Measurements from ENCODE around the gene NTRK1.
"Not testable (repeated sequence)": the region's sequence is repeated elsewhere in the genome, so short reads cannot be mapped to it uniquely, and the experiment has no call there.

Gene NTRK1

GRCh38 chr1:156913809-156914387 is 53.2 kb downstream of the NTRK1 start:
- no peak for DNase-seq (ENCODE audit: low read depth in 2 of 2)

- DNase-seq (ENCODE audit: low read depth in 2 of 2) = no peak
Measured at GRCh38 chr1:156914440-156914856, 53.8 kb downstream of the NTRK1 start.

GRCh38 chr1:156920233-156921052 is 59.8 kb downstream of the NTRK1 start, which contains the start of gene LRRC71:
Gene LRRC71, plus strand, starts transcription at chr1:156920632. Its CDS starts 172 bp downstream, at chr1:156920804.
- peak; percentile 39 to 63 for DNase-seq (ENCODE audit: low read depth in 2 of 2)

- no peak for DNase-seq (ENCODE audit: low read depth in 2 of 2)
Measured at GRCh38 chr1:156921053-156921529, 60.4 kb downstream of the NTRK1 start.

- DNase-seq (ENCODE audit: low read depth in 2 of 2) = no peak
Measured at GRCh38 chr1:156922986-156923669, 62.5 kb downstream of the NTRK1 start.

- no peak for DNase-seq (ENCODE audit: low read depth in 2 of 2)
Measured at GRCh38 chr1:156923670-156924477, 63.2 kb downstream of the NTRK1 start.

GRCh38 chr1:156924478-156925153 is 64.0 kb downstream of the NTRK1 start:
- no peak for DNase-seq (ENCODE audit: low read depth in 2 of 2)

GRCh38 chr1:156925154-156926010 is 64.7 kb downstream of the NTRK1 start:
- no peak for DNase-seq (ENCODE audit: low read depth in 2 of 2)

GRCh38 chr1:156926175-156926574 is 65.5 kb downstream of the NTRK1 start:
- DNase-seq (ENCODE audit: low read depth in 2 of 2) = no peak

GRCh38 chr1:156926695-156927094 is 66.0 kb downstream of the NTRK1 start:
- not testable (repeated sequence) for DNase-seq (ENCODE audit: low read depth in 2 of 2)

- DNase-seq (ENCODE audit: low read depth in 2 of 2) = peak; percentile 55 to 63
Measured at GRCh38 chr1:156927215-156928042, 66.8 kb downstream of the NTRK1 start.

- no peak for DNase-seq (ENCODE audit: low read depth in 2 of 2)
Measured at GRCh38 chr1:156928043-156928602, 67.5 kb downstream of the NTRK1 start.

GRCh38 chr1:156929596-156930238 is 69.1 kb downstream of the NTRK1 start:
- no peak for DNase-seq (ENCODE audit: low read depth in 2 of 2)

- DNase-seq (ENCODE audit: low read depth in 2 of 2) = no peak
Measured at GRCh38 chr1:156930483-156930882, 69.8 kb downstream of the NTRK1 start.

Data from stimulated activated CD4-positive, alpha-beta T cell treated with anti-CD3 and anti-CD28 coated beads, Interleukin-1b, Interleukin-23, amount 100 ng/mL, for 4 hours (primary cell).